CD4-positive, alpha-beta T cell treated with Interleukin-17A for 4 hours (primary cell): Measurements from ENCODE around the gene PCNX1.
"Not testable (repeated sequence)": the region's sequence is repeated elsewhere in the genome, so short reads cannot be mapped to it uniquely, and the experiment has no call there.

ENCODE experiments used
- DNase-seq: peaks from one replicate; pipeline ENCODE4 v3.0.0-alpha.2; 2020; ENCODE audit warnings: mixed read lengths

The PCNX1 gene

DNA sequence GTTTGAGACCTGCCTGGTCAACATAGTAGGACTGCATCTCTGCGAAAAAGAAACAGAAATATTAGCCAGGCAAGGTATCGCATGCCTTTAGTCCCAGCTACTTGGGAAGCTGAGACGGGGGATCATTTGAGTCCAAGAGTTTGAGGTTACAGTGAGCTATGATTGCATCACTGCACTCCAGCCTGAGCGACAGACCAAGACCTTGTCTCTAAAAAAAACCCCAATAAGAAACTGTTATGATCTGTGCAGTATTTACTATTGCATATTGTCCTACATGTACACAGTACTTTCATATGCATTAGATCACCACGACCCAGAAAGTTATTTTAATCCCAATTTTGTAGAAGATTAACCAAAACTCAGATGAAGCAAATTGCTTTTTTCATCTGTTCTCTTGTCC, 187.5 kb downstream of the PCNX1 start:
- DNase-seq: no peak

DNA sequence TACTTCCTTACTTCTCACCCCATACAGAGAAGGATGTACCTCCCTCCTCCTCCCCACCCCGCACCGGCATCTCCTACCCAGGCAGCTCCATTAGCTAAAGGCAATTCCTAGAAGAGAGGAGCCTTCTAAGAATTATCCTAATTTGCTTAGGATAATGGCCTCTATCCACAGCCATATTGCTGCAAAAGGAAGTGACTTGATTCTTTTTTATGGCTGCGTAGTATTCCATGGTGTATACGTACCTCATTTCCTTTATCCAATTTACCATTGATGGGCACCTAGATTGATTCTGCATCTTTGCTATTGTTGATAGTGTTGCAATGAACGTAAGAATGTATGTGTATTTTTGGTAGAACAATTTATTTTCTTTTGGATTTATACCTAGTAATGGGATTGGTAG, 189.7 kb downstream of the PCNX1 start:
- no peak for DNase-seq

DNA sequence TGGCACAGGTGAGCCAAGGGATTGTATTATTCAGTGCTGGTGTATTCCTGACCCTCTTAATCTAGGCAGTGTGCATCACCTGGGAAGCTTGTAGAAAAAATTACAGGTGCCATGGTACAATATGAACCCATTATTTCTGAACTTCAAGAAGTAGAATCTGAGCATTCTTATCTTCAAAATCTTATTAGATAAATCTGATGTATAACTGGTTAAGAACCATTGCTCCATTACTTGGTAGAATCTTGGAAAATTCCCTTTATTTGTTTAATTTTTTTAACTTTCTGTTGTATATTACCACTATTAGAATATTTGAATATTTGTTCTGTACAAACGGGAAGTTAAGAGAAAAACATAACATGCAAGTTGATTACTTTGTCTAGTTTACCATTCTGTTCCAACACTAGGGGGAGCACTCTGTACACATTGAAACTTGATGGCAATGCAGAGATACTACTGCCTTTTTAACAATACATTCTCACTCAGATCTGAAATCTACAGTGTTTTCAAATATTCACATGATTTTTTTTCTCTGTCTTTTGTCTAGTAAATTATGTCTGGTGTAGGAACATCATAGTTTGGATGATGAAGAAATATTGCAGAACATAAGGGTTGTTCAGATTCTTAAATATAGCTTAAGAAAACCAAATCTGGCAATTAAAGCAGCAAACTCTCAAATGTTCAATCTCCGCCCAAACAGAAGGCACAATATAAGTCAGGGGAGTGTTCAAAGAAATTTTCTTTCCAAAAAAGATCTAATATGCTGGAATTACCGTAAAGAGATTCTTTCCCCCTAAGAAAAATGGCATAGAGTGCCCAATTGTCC, 196.6 kb downstream of the PCNX1 start:
- DNase-seq: no peak

DNA sequence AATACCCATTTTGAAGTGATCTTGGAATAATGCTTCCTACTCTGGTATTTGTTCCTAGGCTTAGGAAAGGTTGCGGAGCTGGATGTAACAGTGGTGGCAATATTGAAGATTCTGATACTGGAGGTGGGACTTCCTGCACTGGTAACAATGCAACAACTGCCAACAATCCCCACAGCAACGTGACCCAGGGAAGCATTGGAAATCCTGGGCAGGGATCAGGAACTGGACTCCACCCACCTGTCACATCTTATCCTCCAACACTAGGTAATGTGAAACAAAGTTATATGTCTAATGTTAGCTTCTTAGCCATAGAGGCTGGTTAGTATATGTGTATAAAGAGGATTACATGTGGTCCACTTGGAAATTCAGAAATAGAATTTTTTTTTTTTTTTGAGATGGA, 197.9 kb downstream of the PCNX1 start:
- no peak for DNase-seq

DNA sequence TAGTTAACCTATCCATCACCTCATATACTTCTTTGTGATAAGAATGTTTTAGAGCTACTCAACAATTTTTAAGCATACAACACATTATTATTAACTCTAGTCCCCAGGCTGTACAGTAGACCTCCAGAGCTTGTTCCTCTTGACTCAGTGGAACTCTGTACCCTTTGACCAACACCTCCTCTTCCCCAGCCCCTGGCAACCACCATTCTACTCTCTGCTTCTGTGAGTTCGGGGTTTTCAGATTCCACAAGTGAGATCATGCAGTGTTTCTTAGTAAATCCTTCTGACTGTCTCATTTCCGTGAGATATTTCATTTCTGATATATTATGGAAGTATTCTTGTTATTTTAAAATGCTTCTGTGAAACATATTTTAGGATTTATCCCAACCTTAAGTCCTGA, 200.7 kb downstream of the PCNX1 start:
- DNase-seq: no peak

DNA sequence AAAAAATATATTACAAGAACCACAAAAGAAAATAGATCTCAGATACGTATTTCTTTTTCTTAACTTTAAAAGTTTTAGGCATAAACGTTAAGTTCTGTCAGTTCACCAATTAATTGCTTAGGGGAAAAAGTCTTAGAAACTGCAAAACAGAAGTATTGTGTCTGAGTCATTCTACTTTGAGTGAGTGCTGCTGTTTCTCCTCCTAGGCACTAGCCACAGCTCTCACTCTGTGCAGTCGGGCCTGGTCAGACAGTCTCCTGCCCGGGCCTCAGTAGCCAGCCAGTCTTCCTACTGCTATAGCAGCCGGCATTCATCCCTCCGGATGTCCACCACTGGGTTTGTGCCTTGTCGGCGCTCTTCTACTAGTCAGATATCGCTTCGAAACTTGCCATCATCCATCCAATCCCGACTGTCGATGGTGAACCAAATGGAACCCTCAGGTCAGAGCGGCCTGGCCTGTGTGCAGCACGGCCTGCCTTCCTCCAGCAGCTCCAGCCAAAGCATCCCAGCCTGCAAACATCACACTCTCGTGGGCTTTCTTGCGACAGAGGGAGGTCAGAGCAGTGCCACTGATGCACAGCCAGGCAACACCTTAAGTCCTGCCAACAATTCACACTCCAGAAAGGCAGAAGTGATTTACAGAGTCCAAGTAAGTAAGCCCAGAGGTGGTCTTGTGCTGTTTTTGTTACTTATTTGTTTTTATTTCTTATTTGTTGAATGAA, 201.3 kb downstream of the PCNX1 start:
- no peak for DNase-seq

DNA sequence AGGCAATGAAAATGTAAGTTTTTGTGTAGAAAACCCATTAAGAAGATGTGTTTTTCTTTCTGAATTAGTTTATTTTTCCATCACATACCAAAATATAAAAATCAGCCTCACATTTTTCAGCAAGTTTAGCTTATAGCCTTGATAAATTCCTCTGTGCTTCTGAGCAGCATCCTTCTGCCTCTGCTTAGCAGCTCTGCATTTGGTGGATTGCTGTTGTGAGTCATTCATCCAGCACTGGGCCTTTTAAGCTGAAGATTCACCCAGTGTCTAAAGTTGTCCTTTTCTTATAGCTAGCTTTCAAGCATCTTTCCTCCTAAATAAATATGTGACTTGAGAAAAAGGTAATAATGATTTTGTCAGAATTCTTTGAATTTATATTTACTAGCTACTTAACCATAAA, 206.1 kb downstream of the PCNX1 start:
- no peak for DNase-seq

DNA sequence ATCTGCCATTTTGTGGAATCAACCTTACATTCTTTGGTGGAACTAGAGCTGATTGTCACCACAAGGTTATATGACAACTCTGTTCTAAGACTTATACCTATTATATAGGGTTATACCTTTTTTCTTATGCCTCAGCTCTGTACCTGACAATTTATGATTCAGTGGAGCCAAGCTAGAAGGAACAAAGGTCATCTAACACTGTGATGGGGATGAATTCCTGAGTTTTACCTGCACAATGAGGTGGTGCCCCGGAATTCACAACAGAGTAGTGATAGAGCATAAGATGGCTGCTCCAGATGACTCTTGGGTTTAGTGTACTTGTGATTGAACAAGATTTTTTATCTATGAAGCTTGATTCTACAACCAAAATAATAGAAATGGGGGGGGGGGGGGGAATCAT, 207.3 kb downstream of the PCNX1 start:
- DNase-seq: no peak

DNA sequence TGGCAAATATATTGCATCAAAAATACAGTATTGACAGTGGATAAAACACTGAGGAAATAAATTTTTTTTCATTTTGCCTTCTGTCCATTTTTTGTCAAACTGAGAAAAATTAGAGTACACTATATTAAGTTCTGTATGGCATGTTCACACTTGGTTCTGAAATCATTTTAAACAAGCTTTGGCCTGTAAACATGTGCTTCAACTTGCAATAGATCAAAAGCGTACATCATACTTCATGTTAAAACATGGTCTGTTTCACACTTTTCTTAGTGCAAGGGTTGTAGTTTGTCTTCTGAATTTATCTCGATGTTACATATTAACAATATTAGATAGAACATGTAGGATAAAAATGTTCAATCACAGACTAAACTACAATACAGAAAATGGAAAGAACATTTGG, 208.0 kb downstream of the PCNX1 start:
- DNase-seq: no peak

DNA sequence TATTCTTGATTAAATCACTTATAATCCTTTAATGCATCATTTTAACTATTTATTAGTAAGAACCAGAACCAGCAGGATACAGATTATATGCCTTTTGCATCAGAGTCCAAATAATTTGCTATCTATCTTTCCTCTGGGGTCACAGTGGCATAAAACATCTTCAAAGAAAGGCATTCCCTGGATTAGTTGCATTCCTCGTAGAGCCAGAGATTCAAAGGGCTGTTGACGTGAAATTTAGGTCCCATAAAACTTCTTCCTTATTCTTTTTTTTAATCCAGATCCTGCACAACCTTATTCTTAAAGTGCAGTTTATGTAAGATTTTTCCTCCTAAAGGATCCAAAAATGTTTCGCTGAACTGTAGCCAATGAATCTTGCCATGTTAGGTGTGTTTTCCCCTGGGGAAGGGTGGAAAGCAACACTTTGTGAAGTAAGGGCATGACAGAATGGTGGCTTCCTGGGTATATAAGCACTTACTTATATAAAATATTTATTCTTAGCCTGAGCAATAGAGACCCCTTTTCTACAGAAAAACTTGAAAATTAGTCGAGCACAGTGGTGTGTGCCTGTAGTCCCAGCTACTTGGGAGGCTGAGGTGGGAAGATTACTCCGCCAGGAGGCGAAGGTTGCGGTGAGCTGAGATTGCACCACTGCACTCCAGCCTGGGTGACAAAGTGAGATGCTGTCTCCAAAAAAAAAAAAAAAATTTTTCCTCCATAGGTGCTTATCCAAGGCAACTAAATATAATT, 208.7 kb downstream of the PCNX1 start:
- no peak for DNase-seq

DNA sequence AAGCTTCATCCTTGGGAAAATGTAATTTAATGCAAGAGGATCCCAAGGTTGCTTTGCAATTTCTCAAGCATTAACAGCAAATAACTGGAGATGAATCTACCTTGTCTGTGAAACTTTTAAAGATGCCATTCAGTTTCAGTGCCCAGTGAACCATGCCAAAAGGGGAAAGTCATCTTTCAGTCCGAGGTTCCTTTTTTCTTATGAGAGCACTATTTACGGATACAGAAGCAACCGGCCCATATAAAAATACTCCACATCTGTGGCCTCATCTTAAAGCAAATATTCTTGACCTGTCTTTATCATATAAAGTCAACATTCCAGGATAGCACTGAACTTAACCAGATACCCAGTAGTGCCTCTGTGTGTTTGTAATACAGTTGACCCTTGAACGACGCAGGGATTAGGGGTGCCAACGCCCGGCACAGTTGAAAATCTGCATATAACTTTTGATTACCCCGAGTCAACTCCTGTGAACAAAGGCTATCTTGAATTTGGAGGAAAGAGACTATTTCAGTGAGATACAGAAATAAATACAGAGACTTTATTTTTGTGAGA, 209.4 kb downstream of the PCNX1 start:
- no peak for DNase-seq

DNA sequence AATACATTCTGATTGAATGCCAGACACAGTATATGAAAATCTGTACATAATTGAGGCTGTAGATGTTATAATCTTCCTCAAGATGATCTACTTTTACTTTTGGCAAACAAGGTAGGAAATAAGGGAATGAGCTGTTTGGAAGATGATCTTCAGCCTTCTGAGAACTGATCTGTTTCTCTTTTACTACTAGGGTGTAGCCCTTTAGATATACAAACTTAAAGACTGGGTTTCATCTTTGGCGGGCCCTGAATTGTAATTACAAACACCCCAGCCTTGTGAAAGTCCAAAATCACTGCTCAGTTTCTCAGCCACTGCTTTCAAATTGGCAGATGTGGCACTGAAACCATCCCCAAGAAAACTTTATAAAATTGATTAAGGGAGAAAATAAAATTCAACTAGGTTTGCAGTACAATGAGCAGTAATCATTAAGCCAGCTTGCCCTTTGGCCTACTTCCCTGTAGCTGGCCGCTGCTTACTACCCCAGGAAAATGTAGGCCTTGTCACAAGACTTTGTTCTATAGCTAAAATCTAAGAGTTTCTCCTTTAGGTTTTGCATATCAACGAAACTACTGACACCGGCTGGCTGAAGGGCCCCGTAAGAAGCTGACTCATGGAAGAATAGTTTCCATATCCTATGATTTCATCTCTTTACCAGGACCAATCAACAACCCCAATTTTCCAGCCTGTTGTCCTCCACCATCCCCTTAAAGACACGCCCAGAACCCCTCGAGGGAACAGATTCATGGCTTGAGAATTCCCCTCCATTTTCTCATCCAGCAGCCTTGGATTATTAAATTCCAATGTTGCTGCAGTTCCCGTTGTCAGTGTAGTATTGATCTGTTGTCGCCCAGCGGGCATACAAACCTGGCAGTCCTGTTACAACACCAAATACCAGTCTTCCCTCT, 210.8 kb downstream of the PCNX1 start:
- no peak for DNase-seq

DNA sequence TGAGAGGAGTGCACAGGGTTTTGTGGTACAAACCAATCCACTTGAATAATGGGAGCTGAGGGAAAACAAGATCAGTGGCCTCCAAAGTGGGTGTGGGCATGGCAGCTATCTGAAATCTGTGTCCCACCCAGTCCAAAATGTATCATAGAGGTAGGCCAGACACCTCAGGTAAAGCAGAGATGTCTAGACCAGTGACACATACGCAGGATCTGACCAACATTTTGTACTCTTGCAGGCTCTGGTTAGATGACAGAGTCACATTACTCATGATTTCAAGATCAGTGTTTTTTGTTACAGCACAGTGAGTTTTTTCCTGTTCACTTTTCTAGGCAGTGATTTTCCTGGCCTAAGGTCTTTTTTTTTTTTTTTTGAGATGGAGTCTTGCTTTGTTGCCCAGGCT, 211.8 kb downstream of the PCNX1 start:
- no peak for DNase-seq

DNA sequence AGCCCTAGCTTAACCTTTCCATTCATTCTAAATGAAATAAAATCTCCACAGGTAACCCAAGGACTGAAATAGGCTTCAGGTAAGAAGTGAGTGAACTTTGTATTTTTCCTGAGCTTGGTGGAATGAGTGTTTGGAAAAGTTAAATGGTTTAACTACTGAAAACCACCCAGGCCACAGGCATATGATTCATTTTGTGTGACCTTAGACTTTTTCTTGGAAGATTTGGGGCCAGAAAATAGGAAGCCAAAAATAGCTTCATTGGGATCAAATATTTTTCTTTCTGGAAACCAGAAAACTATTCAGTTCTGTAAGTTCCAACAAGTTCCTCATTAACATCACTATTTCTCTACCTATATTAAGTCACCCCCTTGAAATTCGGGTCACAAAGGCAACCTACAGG, 212.6 kb downstream of the PCNX1 start:
- DNase-seq: no peak

DNA sequence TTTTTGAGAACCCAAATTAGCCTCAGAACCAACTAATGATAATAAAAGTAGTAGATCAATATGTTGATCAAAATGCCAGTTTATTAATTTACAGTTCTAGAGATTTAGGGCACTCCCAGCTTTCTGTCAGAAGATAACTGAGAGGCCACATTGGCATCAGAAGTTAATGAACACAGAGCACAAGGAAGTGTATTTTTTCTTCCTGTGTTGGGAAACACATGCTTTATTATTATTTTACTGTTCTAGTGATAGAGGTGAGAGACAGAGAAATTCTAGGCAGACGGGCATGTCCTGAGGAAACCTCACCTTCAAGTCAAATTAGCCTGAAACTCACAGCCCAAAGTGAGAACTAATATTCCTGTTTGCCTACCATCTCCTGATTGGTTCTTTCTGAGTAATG, 213.7 kb downstream of the PCNX1 start:
- no peak for DNase-seq

DNA sequence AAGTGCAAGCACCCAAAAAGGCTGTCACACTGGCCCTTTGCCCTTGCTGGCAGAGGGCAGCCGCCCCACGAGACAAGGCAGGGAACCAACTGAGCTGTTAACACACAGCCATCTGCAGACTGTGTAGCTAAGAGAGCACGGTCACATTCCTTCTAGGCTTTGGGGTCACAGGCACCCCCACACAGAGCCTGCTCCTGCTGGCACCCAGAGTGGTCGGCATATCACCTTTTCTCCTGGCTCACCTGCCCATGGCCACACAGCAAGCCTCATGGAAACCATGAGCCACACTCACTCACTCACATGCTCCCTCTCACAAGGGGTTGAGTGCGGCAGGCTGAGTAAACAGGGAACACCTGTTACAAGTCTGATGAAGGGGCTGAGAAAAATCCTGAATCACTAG, 214.5 kb downstream of the PCNX1 start:
- DNase-seq: no peak

DNA sequence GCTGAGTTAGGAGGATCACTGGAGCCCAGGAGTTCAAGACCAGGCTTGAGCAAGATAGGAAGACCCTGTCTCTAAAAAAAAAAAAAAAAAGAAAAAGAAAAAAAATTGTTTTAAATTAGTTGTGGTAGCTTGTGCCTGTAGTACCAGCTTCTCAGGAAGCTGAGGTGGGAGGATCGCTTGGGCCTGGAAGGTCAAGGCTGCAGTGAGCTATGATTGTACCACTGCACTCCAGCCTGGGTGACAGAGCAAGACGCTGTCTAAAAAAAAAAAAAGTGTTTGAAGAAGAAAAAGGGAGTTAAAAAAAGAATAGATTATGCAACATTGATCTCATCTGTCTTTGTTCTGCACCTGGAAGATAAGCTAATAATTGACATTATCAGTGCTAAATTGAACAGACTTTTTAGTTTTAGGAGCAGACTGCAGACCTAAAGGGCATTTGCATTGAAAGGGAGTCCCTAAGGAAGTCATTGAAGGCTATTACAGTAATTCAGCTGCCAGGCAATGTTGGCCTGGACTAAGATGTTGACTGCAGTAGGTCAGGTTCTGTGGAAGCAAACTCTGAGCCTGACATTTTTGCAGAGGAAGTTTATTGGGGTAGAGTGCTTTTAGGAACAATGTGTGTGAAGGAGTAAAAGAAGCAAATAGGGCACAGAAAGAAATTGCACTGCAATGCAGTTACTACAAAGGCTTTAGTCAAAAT, 215.8 kb downstream of the PCNX1 start:
- no peak for DNase-seq

DNA sequence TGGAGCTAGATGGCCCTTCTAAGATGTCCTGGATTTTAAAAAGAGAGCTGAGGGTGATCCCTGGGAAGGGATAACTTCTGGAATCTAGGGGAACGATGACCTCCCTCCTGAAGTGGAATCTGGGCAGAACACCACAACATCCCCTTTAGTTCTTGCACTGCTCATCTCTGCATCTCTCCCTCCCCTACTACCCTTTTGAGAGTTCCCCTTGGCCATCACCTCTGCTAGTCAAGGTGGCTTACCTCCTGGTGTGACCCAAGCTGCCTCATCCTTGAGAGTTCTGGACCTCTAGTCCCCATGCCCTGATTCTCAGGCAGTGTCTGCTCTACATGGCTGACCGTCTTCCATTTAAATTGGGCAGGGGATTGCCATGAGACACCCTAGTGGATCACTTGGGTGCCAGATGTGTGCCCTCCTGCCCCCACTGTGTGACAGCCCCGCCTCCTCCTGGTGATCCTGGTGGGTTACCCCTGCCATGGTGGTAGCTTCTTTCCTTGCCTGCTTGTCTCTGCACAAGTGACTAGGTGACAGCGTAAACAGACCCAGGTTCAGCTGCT, 216.4 kb downstream of the PCNX1 start:
- no peak for DNase-seq

DNA sequence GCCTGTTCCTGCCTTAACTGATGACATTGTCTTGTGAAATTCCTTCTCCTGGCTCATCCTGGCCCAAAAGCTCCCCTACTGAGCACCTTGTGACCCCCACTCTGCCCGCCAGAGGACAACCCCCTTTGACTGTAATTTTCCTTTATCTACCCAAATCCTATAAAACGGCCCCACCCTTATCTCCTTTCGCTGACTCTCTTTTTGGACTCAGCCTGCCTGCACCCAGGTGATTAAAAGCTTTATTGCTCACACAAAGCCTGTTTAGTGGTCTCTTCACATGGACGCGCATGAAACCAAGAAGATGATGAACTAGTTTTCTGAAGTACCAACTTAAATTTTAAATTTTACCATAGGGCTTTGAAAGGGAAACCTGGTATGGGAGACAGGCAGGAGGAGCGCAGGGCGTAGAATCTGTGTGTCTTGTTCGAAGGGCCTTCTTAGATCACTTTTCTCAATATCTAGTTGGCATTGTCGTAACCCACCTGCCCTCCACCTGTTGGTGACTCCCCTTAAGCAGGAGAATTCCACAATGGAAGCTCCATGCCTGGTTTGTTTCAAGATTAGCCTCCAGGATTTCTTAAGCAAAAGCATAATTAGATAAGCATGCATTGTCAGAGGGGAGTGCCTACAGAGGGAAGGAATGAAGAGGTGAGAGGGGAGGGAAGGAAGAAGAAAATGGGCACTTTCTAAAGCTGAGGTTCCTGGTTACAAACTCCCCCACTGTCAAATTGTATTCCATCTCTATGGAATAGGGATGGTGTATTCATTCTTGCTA, 222.6 kb downstream of the PCNX1 start:
- DNase-seq: not testable (repeated sequence)

DNA sequence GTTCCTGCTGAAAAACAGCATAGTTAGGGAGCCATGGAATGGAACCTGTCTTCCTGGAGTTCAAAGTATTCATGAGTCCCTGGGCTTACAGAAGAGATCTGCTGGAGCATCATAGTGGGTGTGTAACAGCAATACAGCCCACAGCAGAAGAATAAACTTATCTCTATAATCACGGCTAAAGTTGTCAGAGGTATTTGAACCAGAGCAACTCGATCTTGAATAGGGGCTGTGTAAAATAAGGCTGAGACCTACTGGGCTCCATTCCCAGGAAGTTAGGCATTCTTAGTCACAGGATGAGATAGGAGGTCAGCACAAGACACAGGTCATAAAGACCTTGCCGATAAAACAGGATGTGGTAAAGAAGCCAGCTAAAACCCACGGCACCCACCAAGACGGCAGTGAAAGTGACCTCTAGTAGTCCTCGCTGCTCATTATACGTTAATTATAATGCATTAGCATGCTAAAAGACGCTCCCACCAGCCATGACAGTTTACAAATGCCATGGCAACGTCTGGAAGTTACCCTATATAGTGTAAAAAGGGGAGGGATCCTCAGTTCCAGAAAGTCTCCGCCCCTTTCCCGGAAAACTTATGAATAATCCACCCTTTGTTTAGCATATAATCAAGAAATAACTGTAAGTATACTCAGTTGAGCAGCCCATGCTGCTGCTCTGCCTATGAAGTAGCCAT, 223.4 kb downstream of the PCNX1 start:
- no peak for DNase-seq
